Omental fat pad (tissue), 4 donors: ENCODE results near the gene CYP19A1. TPM values are rescaled to one million over a fixed set of nuclear protein-coding genes. Genes with fewer than 3 reads are reported as not detected.
"Not testable (repeated sequence)": the region's sequence is repeated elsewhere in the genome, so short reads cannot be mapped to it uniquely, and the experiment has no call there.

Source experiments
- ATAC-seq: fragments of 150-250 bp; one replicate; pipeline ENCODE4 v1.9.1; 2016; ENCODE audit warnings: mild to moderate bottlenecking, moderate library complexity; ENCODE audit not compliant: low FRiP score
- DNase-seq: peaks from one replicate; pipeline ENCODE4 v3.0.0-alpha.2; 2019; ENCODE audit warnings: low spot score
- total RNA-seq, 4 donors: library from RNA; depleted of rRNA; stranded (reverse); fragments of >200 nt; gene quantifications; one replicate each; pipeline ENCODE4 v1.1.0, GENCODE V29; 2016
- TF ChIP-seq, protein P1 (sequence below), 3 donors: fragments of 450-650 bp; IDR thresholded peaks; one replicate each; pipeline ENCODE4 v1.5.1; 2016 to 2017; ENCODE audit warnings: antibody characterized with exemption in 3 of 3, mild to moderate bottlenecking in 3 of 3, moderate library complexity in 2 of 3

Gene CYP19A1
- total RNA-seq, 4 donors from 2014 or later = 1.5 to 16.2 (median 6.8) TPM; not detected in 1

DNA sequence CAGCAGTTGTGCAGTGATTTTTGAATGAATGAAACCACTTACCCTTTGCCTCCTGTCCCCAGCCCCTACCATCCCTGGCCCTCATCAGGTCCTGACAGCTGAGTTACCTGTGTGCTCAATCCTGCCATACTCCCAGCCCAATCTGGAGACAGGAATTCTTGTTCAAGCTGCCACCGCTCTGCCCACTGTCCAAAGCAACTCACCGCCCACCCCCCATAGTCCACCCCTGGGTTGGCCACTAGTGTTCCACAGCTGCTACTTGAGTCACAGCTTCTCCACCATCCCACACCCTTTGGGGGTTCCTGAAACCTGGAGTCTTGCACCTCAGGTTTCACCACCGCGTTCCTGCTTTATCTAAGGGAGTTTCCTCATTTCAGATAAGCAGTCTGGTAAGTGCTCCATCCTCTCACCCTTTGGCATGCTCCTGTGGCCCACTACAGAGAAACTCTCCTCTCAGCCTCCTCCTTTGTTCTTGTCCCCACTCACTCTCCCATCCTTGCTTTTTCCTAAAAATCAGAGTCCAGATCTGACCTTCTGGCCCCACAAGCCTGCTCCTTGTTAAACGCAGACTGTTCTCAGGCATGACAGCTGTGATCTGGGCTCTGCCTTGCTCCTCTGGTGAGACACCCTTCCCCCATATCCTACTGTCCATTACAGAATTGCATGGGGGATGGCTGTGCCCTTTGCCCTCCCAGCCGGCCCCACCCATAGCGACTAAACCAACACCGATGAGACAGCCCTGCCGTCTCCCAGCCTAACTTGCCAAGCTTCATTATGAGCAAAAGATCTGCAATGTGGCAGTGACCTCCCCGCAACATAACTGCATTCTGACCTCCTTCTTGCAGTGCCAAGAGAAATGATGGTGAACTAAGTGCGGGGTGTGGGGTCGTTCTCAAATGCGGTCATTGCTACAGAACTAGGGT lies 50.0 kb downstream of the CYP19A1 start:
- TF ChIP-seq, protein P1, sequence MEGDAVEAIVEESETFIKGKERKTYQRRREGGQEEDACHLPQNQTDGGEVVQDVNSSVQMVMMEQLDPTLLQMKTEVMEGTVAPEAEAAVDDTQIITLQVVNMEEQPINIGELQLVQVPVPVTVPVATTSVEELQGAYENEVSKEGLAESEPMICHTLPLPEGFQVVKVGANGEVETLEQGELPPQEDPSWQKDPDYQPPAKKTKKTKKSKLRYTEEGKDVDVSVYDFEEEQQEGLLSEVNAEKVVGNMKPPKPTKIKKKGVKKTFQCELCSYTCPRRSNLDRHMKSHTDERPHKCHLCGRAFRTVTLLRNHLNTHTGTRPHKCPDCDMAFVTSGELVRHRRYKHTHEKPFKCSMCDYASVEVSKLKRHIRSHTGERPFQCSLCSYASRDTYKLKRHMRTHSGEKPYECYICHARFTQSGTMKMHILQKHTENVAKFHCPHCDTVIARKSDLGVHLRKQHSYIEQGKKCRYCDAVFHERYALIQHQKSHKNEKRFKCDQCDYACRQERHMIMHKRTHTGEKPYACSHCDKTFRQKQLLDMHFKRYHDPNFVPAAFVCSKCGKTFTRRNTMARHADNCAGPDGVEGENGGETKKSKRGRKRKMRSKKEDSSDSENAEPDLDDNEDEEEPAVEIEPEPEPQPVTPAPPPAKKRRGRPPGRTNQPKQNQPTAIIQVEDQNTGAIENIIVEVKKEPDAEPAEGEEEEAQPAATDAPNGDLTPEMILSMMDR (IDR thresholded peaks at IDR 0.05) = no peak
- no peak for DNase-seq
- no peak for ATAC-seq

DNA sequence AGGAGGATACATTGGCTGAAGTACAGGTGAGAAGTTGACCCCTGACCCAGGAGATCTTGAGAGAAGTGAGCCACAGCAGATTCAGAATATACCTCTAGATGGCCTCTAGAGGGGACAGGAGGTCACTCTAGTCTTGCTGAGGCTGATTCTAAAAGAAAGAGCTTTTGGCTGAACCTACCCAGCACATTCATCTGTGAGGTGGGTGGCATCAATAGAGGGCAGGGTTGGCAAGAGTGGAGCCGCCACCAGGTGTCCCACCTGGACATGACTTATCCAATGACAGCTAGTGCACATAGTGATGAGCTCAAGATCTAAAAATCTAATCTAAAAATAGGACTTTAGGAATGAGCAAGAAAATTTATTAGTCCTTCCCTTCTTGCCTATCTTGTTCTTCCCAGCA lies 51.6 kb downstream of the CYP19A1 start:
- TF ChIP-seq, protein P1 (IDR thresholded peaks at IDR 0.05) = no peak
- ATAC-seq (no peak), DNase-seq (no peak)

DNA sequence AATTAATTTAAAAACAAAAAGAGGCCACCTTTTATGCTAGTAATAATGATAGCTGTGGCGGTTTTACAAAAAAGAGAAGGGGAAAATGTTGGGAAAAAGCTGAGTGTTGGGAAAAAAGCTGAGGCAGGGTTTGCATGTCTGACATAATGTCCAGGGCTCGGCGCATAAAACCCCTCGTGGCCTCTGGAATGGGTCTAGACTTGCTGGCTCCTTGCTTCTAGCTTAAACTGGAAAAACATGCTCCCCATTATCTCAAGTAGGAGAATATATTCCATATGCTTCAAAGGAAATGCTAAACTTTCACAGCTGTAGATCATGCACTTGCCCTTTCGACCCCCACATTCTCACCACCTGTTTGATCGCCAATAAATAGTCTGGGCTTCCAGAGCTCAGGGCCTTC lies 53.0 kb downstream of the CYP19A1 start:
- DNase-seq = no peak
- ATAC-seq = no peak
- TF ChIP-seq, protein P1 (IDR thresholded peaks at IDR 0.05) = no peak

DNA sequence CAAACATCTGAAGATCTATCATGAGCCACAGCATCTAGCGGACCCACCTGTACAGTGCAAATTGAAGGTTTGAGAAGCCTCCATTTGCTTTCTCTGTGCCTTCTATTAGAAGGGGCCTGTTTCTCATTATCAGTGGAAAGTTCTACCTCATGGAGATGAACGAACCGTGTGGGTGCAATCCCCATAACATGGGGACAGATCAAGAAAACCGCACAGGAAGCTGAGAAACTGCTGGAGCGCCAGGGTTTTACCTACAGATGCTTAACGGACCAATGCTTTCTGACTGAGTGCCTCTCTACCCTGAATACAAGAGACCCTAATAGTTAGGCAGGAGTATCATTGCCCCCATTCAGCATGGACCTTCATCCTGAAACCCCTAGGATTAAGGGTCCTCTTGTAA lies 53.5 kb downstream of the CYP19A1 start:
- TF ChIP-seq, protein P1 (IDR thresholded peaks at IDR 0.05) = no peak
- no peak for ATAC-seq

DNA sequence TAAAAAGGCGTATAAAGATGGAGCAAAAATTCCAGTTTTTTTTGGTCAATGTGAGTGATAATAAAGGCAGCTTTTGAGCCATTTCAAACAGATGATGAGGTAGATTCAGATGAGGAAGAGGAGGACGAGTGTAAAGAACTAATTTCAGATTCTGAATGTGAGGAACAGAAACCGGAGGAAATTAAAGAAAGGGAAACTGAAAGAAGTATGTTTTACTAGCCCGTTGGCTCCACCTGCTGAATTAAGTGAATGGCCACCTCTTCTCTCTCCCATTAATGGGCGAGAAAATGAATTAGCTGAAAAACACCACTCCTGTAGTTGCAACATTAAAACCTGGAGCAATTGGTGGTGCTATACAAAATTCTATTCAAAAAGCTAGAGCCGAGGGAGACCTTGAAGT lies 55.4 kb downstream of the CYP19A1 start:
- TF ChIP-seq, protein P1 (IDR thresholded peaks at IDR 0.05) = no peak
- DNase-seq = no peak
- ATAC-seq = no peak

More for the DNA sequence above, 53.5 kb downstream of the CYP19A1 start:
- no peak for DNase-seq

DNA sequence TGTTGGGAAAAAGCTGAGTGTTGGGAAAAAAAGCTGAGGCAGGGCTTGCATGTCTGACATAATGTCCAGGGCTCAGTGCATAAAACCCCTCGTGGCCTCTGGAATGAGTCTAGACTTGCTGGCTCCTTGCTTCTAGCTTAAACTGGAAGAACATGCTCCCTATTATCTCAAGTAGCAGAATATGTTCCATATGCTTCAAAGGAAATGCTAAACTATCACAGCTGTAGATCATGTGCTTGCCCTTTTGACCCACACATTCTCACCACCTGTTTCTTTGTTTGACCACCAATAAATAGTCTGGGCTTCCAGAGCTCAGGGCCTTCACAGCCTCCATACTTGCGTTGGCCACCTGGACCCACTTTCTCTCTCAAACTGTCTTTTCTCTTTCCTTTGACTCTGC lies 56.2 kb downstream of the CYP19A1 start:
- DNase-seq, ATAC-seq: not testable (repeated sequence)

DNA sequence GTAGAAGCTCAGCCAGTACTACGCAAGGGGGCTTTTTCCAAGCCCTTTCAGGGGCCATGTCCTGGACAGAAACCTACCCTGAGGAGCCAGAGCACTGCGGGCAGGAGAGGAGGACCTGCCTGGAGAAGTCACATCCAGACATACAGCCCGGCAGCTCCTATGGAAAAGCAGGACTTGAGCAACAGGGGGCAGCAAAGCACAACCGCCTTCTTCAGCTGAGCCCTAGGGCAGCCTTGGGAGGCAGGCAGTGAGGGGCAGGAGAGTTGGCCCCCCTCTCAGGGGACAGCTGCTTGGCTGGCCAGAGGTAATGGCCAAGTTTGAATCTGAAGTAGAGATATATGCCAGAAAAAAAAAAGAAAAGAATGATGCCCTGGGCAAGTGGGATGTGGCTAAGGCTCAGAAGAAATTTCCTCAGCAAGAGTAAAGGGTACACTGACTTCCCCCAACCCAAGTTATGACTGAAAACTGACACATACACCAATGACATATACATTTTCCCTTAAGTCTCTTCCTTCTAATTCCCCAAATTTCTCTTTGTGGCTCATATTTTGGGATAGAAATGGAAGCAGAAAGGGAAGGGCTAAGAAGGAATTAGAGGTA lies 56.9 kb downstream of the CYP19A1 start:
- ATAC-seq (peak; percentile 64), DNase-seq (no peak)
- TF ChIP-seq, protein P1 (IDR thresholded peaks at IDR 0.05) = no peak
